ENCODE data around the gene IKZF1. TPM values are rescaled to one million over a fixed set of nuclear protein-coding genes. Genes with fewer than 3 reads are reported as not detected.

Gene IKZF1
- total RNA-seq, 1 donor from 2014 or later, result 537 TPM

GRCh38 chr7:50426280-50427045 lies 121.9 kb downstream of the IKZF1 start:
- intact Hi-C loops (cut with micrococcal nuclease), result no loop called here

GRCh38 chr7:50427518-50427917 lies 123.0 kb downstream of the IKZF1 start:
- intact Hi-C loops (cut with micrococcal nuclease), result no loop called here

GRCh38 chr7:50428911-50429310 lies 124.4 kb downstream of the IKZF1 start:
- intact Hi-C loops (cut with micrococcal nuclease), result no loop called here

- intact Hi-C loops (cut with micrococcal nuclease), result no loop called here
Observed at GRCh38 chr7:50431316-50431715, 126.8 kb downstream of the IKZF1 start.

GRCh38 chr7:50431722-50432305 lies 127.3 kb downstream of the IKZF1 start:
- intact Hi-C loops (cut with micrococcal nuclease), result no loop called here

- intact Hi-C loops (cut with micrococcal nuclease), result no loop called here
Observed at GRCh38 chr7:50436133-50436806, 131.8 kb downstream of the IKZF1 start.

- intact Hi-C loops (cut with micrococcal nuclease), result loop anchor here (5.0 kb wide), 1 partner anchor 104 kb away; no protein-coding TSS in a partner anchor
Observed at GRCh38 chr7:50446542-50446960, 142.0 kb downstream of the IKZF1 start.

- intact Hi-C loops (cut with micrococcal nuclease), result loop anchor here (1.0 to 5.0 kb wide), 6 partner anchors 30 to 357 kb away; no protein-coding TSS in a partner anchor
Observed at GRCh38 chr7:50448823-50449222, 144.3 kb downstream of the IKZF1 start.

- intact Hi-C loops (cut with micrococcal nuclease), result loop anchor here (1.0 to 5.0 kb wide), 4 partner anchors 31 to 357 kb away; no protein-coding TSS in a partner anchor
Observed at GRCh38 chr7:50449501-50449880, 145.0 kb downstream of the IKZF1 start.

- intact Hi-C loops (cut with micrococcal nuclease), result loop anchor here (1.0 to 5.0 kb wide), 10 partner anchors 31 to 672 kb away; no protein-coding TSS in a partner anchor
Observed at GRCh38 chr7:50449881-50450589, 145.5 kb downstream of the IKZF1 start, which contains the start of gene FIGNL1. TSS of gene FIGNL1 (minus strand) at chr7:50450350. CDS start at chr7:50447287, 3,063 bp downstream.

GRCh38 chr7:50450590-50451032 lies 146.1 kb downstream of the IKZF1 start:
- intact Hi-C loops (cut with micrococcal nuclease), result loop anchor here (1.0 to 5.0 kb wide), 6 partner anchors 142 to 672 kb away; no protein-coding TSS in a partner anchor

Other genes with a start within 250 kb of the IKZF1 start
- gene ZPBP, start 211.5 kb upstream of the IKZF1 start, total RNA-seq, result not detected in 2 replicates
- 33.4 and 33.8 TPM in 2 replicates for gene FIGNL1, start 145.6 kb downstream of the IKZF1 start, total RNA-seq

Measured in T-helper 1 cell treated with Interleukin-12 subunit alpha and Interleukin-12 subunit beta and Interleukin-4 antibody, amounts not matched to agents 30 ng/mL and 1 ng/mL, for 36 hours (primary cell).